K562 (cell line): ENCODE data around the gene PRXL2A. TPM values are rescaled to one million over a fixed set of nuclear protein-coding genes. Genes with fewer than 3 reads are reported as not detected.

Experiments
- ATAC-seq: fragments of 200-7000 bp; cut with Tn5 transposase; 3 replicates; pipeline ENCODE4 v1.9.1; 2020; ENCODE audit warnings: moderate library complexity
- BruUV-seq: library from RNA; stranded (reverse); fragments of 400-500 nt; replicated peaks from 2 replicates; lab custom pipeline; 2021; lab: Mats Ljungman, UMichigan
- CTCF ChIA-PET: fragments of 300-600 bp; formaldehyde crosslinking; extraction: SDS; loops from one replicate; lab custom pipeline; 2021; ENCODE audit warnings: low intra/inter-chr PET ratio; lab: Yijun Ruan, JAX
- POLR2A ChIA-PET: fragments of 300-600, 350-650 bp; sonication (Branson Sonifier 250); formaldehyde crosslinking; extraction: SDS; loops from one replicate; lab custom pipeline; 2021; ENCODE audit warnings: antibody characterized with exemption, inconsistent platforms; lab: Yijun Ruan, JAX
- DNase-seq, 4 experiments: peaks; one replicate each; pipeline versions ENCODE4 v3.0.0 to v3.0.0-alpha.2; 2011 to 2018; ENCODE audit warnings: low spot score in 3 of 4, mixed read lengths in 3 of 4; ENCODE audit errors: extremely low read depth in 1 of 4
- FAIRE-seq: peaks from 2 replicates; lab custom pipeline; 2011; peaks lifted over from hg19 to GRCh38; lab: Jason Lieb, UNC
- H2AFZ ChIP-seq: 2 replicates; pipeline ENCODE4 v1.6.0; 2011; ENCODE audit warnings: low read depth, low read length, control low read depth, inconsistent platforms
- H3K27ac ChIP-seq: fragments of 200-600 bp; 3 replicates; pipeline ENCODE4 v1.8.0; 2011; ENCODE audit warnings: low read depth, mild to moderate bottlenecking, control low read depth, inconsistent platforms, low read length, moderate library complexity, mixed read lengths; ENCODE audit errors: extremely low read depth
- H3K27me3 ChIP-seq, 2 experiments: fragments of 300-600 bp in 1 of 2; 2 replicates in 1 of 2; 3 replicates in 1 of 2; pipeline versions ENCODE4 v1.6.0 to v1.8.0; 2011; ENCODE audit warnings: inconsistent platforms in 2 of 2, low read length in 2 of 2, mild to moderate bottlenecking in 1 of 2, mixed read lengths in 1 of 2, moderate library complexity in 1 of 2; ENCODE audit not compliant: control insufficient read depth in 2 of 2, insufficient read depth in 2 of 2
- H3K36me3 ChIP-seq: fragments of 300-600 bp; 3 replicates; pipeline ENCODE4 v1.8.0; 2011; ENCODE audit warnings: mild to moderate bottlenecking, low read length, inconsistent platforms; ENCODE audit not compliant: control insufficient read depth, insufficient read depth
- H3K4me1 ChIP-seq, 2 experiments: fragments of 200-600 bp in 1 of 2; replicated peaks in 1 of 2; 2 replicates in 1 of 2; 3 replicates in 1 of 2; pipeline versions ENCODE4 v1.5.1 to v1.8.0; 2011; ENCODE audit warnings: inconsistent platforms in 2 of 2, low read length in 2 of 2, mild to moderate bottlenecking in 1 of 2, mixed read lengths in 1 of 2, moderate library complexity in 1 of 2; ENCODE audit not compliant: control insufficient read depth in 2 of 2, insufficient read depth in 2 of 2
- H3K4me2 ChIP-seq: 2 replicates; pipeline ENCODE4 v1.6.1; 2011; ENCODE audit warnings: low read length, control low read depth, inconsistent platforms, mixed read lengths; ENCODE audit not compliant: insufficient read depth
- H3K4me3 ChIP-seq: fragments of 200-600 bp; sonication (generic), shearing (Covaris generic); 2 replicates; pipeline ENCODE4 v1.5.1; 2016; ENCODE audit warnings: control low read depth, inconsistent platforms
- H3K79me2 ChIP-seq: fragments of 200-600 bp; 3 replicates; pipeline ENCODE4 v1.8.0; 2011; ENCODE audit warnings: low read length, inconsistent platforms; ENCODE audit not compliant: control insufficient read depth, insufficient read depth
- H3K9ac ChIP-seq, 2 experiments: 2 replicates each; pipeline versions ENCODE4 v1.6.0 to v1.6.1; 2011; ENCODE audit warnings: low read depth in 2 of 2, low read length in 2 of 2, control low read depth in 1 of 2, inconsistent platforms in 1 of 2, mild to moderate bottlenecking in 1 of 2, mixed read lengths in 1 of 2; ENCODE audit not compliant: insufficient read depth in 1 of 2
- H3K9me1 ChIP-seq: one replicate; pipeline ENCODE4 v1.6.0; 2011; ENCODE audit warnings: inconsistent platforms, mild to moderate bottlenecking, low read length, moderate library complexity; ENCODE audit not compliant: control insufficient read depth, insufficient read depth
- H3K9me3 ChIP-seq: replicated peaks from 2 replicates; pipeline ENCODE4 v1.5.1; 2011; ENCODE audit warnings: low read depth, low read length, inconsistent platforms; ENCODE audit not compliant: control insufficient read depth, insufficient read depth
- H4K20me1 ChIP-seq: replicated peaks from 2 replicates; pipeline ENCODE4 v1.6.1; 2011; ENCODE audit warnings: low read length, inconsistent platforms, mixed read lengths; ENCODE audit not compliant: control insufficient read depth, insufficient read depth
- GATA2 ChIP-seq: sonication (generic); formaldehyde crosslinking; IDR thresholded peaks from 2 replicates; pipeline ENCODE4 v1.4.0; 2020; ENCODE audit warnings: mild to moderate bottlenecking, missing genetic modification reagents
- KDM1A ChIP-seq, 2 experiments: fragments of 450-650 bp; IDR thresholded peaks; 2 replicates each; pipeline ENCODE4 v1.6.1; 2016; ENCODE audit warnings: mild to moderate bottlenecking in 2 of 2
- MYBL2 ChIP-seq, 2 experiments: fragments of 450-650 bp in 1 of 2; sonication (generic) in 1 of 2; formaldehyde crosslinking in 1 of 2; IDR thresholded peaks; 2 replicates each; pipeline versions ENCODE4 v1.6.1 to v1.8.1; 2017 to 2022; ENCODE audit warnings: borderline replicate concordance in 1 of 2, inconsistent platforms in 1 of 2, low read depth in 1 of 2, mild to moderate bottlenecking in 1 of 2, missing genetic modification reagents in 1 of 2, moderate library complexity in 1 of 2
- NCOA6 ChIP-seq: fragments of 450-650 bp; IDR thresholded peaks from 2 replicates; pipeline ENCODE4 v1.6.1; 2017; ENCODE audit warnings: mild to moderate bottlenecking
- NFXL1 ChIP-seq: fragments of 450-650 bp; formaldehyde crosslinking; IDR thresholded peaks from 2 replicates; pipeline ENCODE4 v1.4.0; 2021; ENCODE audit warnings: mild to moderate bottlenecking
- POLR2A ChIP-seq: fragments of 450-650 bp; conservative IDR thresholded peaks from 2 replicates; pipeline ENCODE4 v1.6.1; 2016
- TAF15 ChIP-seq: fragments of 200-400 bp; formaldehyde crosslinking; IDR thresholded peaks from 2 replicates; pipeline ENCODE4 v1.6.1; 2017; ENCODE audit warnings: mild to moderate bottlenecking, low read depth, low read length, moderate library complexity
- TCF3 ChIP-seq: sonication (generic); formaldehyde crosslinking; IDR thresholded peaks from 2 replicates; pipeline ENCODE4 v1.4.0; 2020; ENCODE audit warnings: mild to moderate bottlenecking, missing genetic modification reagents
- U2AF2 ChIP-seq: fragments of 200-400 bp; formaldehyde crosslinking; optimal IDR thresholded peaks from 2 replicates; pipeline ENCODE3; 2017; ENCODE audit warnings: low read depth, mild to moderate bottlenecking, low read length
- ZFP1 ChIP-seq: fragments of 450-650 bp; formaldehyde crosslinking; IDR thresholded peaks from 2 replicates; pipeline ENCODE4 v1.4.0; 2020; ENCODE audit warnings: mild to moderate bottlenecking, mixed read lengths
- ZNF121 ChIP-seq: sonication (generic); formaldehyde crosslinking; conservative IDR thresholded peaks from 2 replicates; pipeline ENCODE4 v1.8.0; 2022; ENCODE audit warnings: missing genetic modification reagents
- ZNF184 ChIP-seq: sonication (generic); formaldehyde crosslinking; IDR thresholded peaks from 2 replicates; pipeline ENCODE4 v1.5.0; 2020; ENCODE audit warnings: missing genetic modification reagents
- ZNF79 ChIP-seq: fragments of 250-450 bp; sonication (Bioruptor Pico); IDR thresholded peaks from 2 replicates; pipeline ENCODE4 v1.4.0; 2020; ENCODE audit warnings: low read depth, mild to moderate bottlenecking, moderate library complexity
- WGBS: fragments of 100-300 bp; shearing (Covaris generic); methylation state at CpG from one replicate; pipeline ENCODE4 v1.1.6; 2016; ENCODE audit warnings: low coverage, mixed read lengths; ENCODE audit not compliant: insufficient coverage; ENCODE audit errors: missing lambda C conversion rate; 5-methylcytosine and 5-hydroxymethylcytosine counted together
- in situ Hi-C: fragments of 300-500 bp; cut with MboI; formaldehyde crosslinking; loops from 4 replicates; pipeline ENCODE4 v1.15.0; 2018; ENCODE audit warnings: inconsistent platforms, mixed read lengths
- intact Hi-C: fragments of 100-400 bp; cut with micrococcal nuclease; formaldehyde crosslinking; loops from 2 replicates; pipeline ENCODE4 v1.14.2; 2022
- polyA plus RNA-seq, 8 experiments: library from polyadenylated mRNA; depleted of rRNA in 4 of 8; stranded (reverse) in 5 of 8; unstranded in 3 of 8; fragments of >200 nt; fragmentation: Nextera tagmentation in 2 of 8; fragmentation: Illumina TruSeq in 1 of 8; extraction: Ambion mirVana in 2 of 8; extraction: Trizol in 1 of 8; gene quantifications; 2 replicates each; pipeline versions ENCODE4 v1.2.1 to v1.2.3, GENCODE V29; 2011 to 2014; ENCODE audit warnings: inconsistent platforms in 1 of 8, missing spikeins in 1 of 8
- total RNA-seq, 7 experiments: library from RNA; depleted of rRNA in 6 of 7; stranded (reverse); fragments of >200 nt in 6 of 7; fragmentation: Illumina TruSeq in 2 of 7; extraction: Trizol in 2 of 7; gene quantifications; 2 replicates each; pipeline versions ENCODE4 v1.2.1 to v1.2.3, GENCODE V29; 2011 to 2021; ENCODE audit warnings: low replicate concordance in 1 of 7
- TF ChIP-seq, protein P1 (sequence below): fragments of 450-650 bp; IDR thresholded peaks from 2 replicates; pipeline ENCODE4 v1.6.1; 2016; ENCODE audit warnings: low read depth, mild to moderate bottlenecking, moderate library complexity
- TF ChIP-seq, protein P2 (sequence below): sonication (generic); formaldehyde crosslinking; IDR thresholded peaks from 2 replicates; pipeline ENCODE4 v1.8.1; 2022; ENCODE audit warnings: missing genetic modification reagents
- TF ChIP-seq, protein P3 (sequence below), 2 experiments: IDR thresholded peaks; 2 replicates each; pipeline ENCODE4 v1.6.1; 2012; ENCODE audit warnings: improper control_type of control experiment in 2 of 2, low read depth in 2 of 2, low read length in 2 of 2, borderline replicate concordance in 1 of 2

The PRXL2A gene
- total and polyA plus RNA-seq, 9 of the 15 experiments (the other 6 are each of a cell fraction or from before 2014, with no cell fraction given), result 0.14 to 1.2 (median 0.75) TPM

DNA sequence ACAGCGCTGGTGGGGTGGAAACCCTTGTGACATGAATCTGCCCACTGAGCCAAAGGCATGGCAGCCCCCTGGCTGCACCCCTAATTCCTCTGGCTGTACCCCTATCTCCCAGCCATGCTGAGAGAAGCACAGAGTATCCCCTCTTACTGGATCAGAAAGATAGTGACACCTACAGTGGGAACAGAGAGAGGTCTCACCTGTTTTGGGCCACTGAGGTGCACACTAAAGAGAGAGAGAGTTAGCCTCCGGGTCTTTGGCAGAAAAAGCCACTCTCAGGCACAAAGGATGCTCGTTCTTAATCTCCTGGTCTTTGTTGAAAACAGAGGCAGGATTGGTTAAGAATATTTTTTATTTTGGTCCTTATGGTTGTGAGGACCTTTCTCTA, 57.1 kb downstream of the PRXL2A start (continued):
- no peak for TF ChIP-seq ZNF79 (CRISPR knock-in tag)
- TF ChIP-seq ZNF184 (CRISPR knock-in tag), result no peak
- no peak for TF ChIP-seq ZFP1 (CRISPR knock-in tag)
- TF ChIP-seq GATA2 (CRISPR knock-in tag), result no peak

DNA sequence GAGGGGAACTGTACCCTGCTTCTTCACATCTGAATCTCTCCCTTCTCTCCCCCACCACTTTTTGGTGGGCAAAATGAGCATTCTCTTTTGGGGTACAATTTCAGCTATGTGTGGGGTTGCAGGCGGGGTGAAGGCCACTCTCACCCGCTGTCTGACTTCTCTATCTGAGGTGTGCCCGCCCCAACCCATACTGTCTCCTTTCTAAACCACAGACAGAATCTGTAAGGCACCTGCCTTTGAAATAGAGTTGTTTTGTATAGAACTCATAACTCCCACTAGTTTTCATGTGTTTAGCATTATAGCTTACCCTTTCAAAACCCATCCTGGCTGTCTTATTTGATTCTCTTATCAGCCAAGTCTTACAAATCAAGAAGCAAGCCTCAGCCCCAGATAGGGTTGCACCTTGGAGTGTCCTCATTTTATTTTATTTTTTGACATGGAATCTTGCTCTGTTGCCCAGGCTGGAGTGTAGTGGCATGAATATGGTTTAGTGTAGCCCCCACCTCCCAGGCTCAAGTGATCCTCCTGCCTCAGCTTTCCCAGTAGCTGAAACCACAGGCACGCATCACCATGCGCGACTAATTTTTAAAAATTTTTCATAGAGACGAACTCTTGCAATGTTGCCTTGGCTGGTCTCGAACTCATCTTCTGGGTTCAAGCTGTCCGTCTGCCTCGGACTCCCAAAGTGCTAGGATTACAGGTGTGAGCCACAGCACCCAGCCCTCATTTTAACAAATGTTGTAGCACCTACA, 57.7 kb downstream of the PRXL2A start:
- peak overlapping the region; percentile 89 for H3K27ac ChIP-seq
- peaks cover 98% of the 10 kb centered on the region for H3K79me2 ChIP-seq
- TF ChIP-seq U2AF2, result no peak
- TF ChIP-seq, protein P1, sequence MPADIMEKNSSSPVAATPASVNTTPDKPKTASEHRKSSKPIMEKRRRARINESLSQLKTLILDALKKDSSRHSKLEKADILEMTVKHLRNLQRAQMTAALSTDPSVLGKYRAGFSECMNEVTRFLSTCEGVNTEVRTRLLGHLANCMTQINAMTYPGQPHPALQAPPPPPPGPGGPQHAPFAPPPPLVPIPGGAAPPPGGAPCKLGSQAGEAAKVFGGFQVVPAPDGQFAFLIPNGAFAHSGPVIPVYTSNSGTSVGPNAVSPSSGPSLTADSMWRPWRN, result no peak
- TF ChIP-seq, protein P2, sequence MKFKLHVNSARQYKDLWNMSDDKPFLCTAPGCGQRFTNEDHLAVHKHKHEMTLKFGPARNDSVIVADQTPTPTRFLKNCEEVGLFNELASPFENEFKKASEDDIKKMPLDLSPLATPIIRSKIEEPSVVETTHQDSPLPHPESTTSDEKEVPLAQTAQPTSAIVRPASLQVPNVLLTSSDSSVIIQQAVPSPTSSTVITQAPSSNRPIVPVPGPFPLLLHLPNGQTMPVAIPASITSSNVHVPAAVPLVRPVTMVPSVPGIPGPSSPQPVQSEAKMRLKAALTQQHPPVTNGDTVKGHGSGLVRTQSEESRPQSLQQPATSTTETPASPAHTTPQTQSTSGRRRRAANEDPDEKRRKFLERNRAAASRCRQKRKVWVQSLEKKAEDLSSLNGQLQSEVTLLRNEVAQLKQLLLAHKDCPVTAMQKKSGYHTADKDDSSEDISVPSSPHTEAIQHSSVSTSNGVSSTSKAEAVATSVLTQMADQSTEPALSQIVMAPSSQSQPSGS (CRISPR knock-in tag), result no peak
- no peak for TF ChIP-seq POLR2A
- no peak for TF ChIP-seq TAF15
- TF ChIP-seq NCOA6, result no peak
- TF ChIP-seq ZNF121, result 0 out of 2 replicates have a peak, but pooled peaks have one; percentile 24
- no peak for TF ChIP-seq TCF3 (CRISPR knock-in tag)
- TF ChIP-seq, protein P3, sequence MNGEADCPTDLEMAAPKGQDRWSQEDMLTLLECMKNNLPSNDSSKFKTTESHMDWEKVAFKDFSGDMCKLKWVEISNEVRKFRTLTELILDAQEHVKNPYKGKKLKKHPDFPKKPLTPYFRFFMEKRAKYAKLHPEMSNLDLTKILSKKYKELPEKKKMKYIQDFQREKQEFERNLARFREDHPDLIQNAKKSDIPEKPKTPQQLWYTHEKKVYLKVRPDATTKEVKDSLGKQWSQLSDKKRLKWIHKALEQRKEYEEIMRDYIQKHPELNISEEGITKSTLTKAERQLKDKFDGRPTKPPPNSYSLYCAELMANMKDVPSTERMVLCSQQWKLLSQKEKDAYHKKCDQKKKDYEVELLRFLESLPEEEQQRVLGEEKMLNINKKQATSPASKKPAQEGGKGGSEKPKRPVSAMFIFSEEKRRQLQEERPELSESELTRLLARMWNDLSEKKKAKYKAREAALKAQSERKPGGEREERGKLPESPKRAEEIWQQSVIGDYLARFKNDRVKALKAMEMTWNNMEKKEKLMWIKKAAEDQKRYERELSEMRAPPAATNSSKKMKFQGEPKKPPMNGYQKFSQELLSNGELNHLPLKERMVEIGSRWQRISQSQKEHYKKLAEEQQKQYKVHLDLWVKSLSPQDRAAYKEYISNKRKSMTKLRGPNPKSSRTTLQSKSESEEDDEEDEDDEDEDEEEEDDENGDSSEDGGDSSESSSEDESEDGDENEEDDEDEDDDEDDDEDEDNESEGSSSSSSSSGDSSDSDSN (IDR thresholded peaks at IDR 0.05; ENCODE audit: borderline replicate concordance in 1 of 2, low read depth in 2 of 2, low read length in 2 of 2), result 0 out of 4 replicates have a peak, but pooled peaks of 1 of the 2 experiments have one; percentile 23
- no peak for TF ChIP-seq MYBL2 (IDR thresholded peaks at IDR 0.05; ENCODE audit: low read depth)
- TF ChIP-seq MYBL2 (CRISPR knock-in tag; IDR thresholded peaks at IDR 0.05; ENCODE audit: borderline replicate concordance), result no peak
- TF ChIP-seq KDM1A (IDR thresholded peaks at IDR 0.05), result 0 out of 4 replicates have a peak, but pooled peaks of 1 of the 2 experiments have one; percentile 7
- no peak for TF ChIP-seq NFXL1 (CRISPR knock-in tag)

More for the DNA sequence above, 57.7 kb downstream of the PRXL2A start:
- BruUV-seq, result no TSS peak
- ChIA-PET CTCF (interaction anchor here (0.6 kb wide), 1 partner anchor 797 kb away, joined by 4 read pairs; no protein-coding TSS in a partner anchor), POLR2A (interaction anchor here (0.6 to 2.7 kb wide), 9 partner anchors 7 to 278 kb away, joined by 3 to 19 read pairs (median 4); no protein-coding TSS in a partner anchor)
- FAIRE-seq (no peak), DNase-seq (no peak), ATAC-seq (no peak; the same call in 2 of the 3 replicates)
- Histone ChIP-seq H2AFZ (peak overlapping the region; percentile 73), H3K9me3 (no peaks in the 10 kb centered on the region), H4K20me1 (peaks cover 8% of the 10 kb centered on the region), H3K9me1 (no peaks in the 10 kb centered on the region), H3K4me2 (peak overlapping the region; percentile 77), H3K27me3 (no peaks in the 10 kb centered on the region), H3K4me1 (peaks cover 49 to 73% of the 10 kb centered on the region in 2 experiments), H3K4me3 (no peak overlapping the region; the same call in 1 of the 2 replicates), H3K9ac (peak overlapping the region; percentile 66 to 76; a peak in 3 of 4 replicates), H3K36me3 (peaks cover 57% of the 10 kb centered on the region)
- 33% methylated on average over 10 of the region's 10 CpGs for WGBS
- in situ Hi-C loops, result no loop called here
- intact Hi-C loops, result no loop called here
